ENCODE measurements around the gene MVK. TPM values are rescaled to one million over a fixed set of nuclear protein-coding genes. Genes with fewer than 3 reads are reported as not detected.

The MVK gene
- polyA plus RNA-seq, 1 of the 3 experiments (the other 2 are of a cell fraction) = 7.0 TPM

DNA sequence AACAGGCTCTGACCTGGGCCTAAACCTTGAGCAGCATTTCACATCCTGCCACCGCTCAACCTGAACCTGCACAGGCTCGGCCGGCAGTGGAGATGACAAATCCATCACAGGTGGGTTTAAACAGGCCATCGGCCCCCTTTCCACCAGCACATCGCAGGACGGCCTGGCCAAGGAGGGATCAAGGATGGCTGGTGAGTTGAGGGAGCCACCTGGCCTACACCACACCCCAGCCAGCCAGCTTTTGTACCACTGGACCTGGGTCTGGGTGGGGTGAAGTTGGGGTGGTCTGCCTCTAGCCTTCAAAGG lies 14.4 kb upstream of the MVK start:
- CTCF ChIA-PET = interaction anchor here (0.9 kb wide), 1 partner anchor 40 kb away, joined by 3 read pairs; no protein-coding TSS in a partner anchor
- no peak for TF ChIP-seq EZH2phosphoT487 (IDR thresholded peaks at IDR 0.05; ENCODE audit: borderline replicate concordance, low read depth)
- TF ChIP-seq TCF12 (IDR thresholded peaks at IDR 0.05) = no peak
- TF ChIP-seq SIN3A (IDR thresholded peaks at IDR 0.05; ENCODE audit: borderline replicate concordance, low read depth, low read length) = no peak
- TF ChIP-seq RXRA (IDR thresholded peaks at IDR 0.05; ENCODE audit: borderline replicate concordance, low read depth) = no peak
- no peak for TF ChIP-seq RAD21 (IDR thresholded peaks at IDR 0.05; ENCODE audit: low read length)
- no peak for TF ChIP-seq GABPA (IDR thresholded peaks at IDR 0.05; ENCODE audit: low read depth)
- TF ChIP-seq GATA2 (CRISPR knock-in tag; IDR thresholded peaks at IDR 0.05) = no peak
- TF ChIP-seq RCOR1 (IDR thresholded peaks at IDR 0.05; ENCODE audit: low read length) = no peak
- TF ChIP-seq FOXJ3 (CRISPR knock-in tag; IDR thresholded peaks at IDR 0.05) = no peak
- TF ChIP-seq, protein P1, sequence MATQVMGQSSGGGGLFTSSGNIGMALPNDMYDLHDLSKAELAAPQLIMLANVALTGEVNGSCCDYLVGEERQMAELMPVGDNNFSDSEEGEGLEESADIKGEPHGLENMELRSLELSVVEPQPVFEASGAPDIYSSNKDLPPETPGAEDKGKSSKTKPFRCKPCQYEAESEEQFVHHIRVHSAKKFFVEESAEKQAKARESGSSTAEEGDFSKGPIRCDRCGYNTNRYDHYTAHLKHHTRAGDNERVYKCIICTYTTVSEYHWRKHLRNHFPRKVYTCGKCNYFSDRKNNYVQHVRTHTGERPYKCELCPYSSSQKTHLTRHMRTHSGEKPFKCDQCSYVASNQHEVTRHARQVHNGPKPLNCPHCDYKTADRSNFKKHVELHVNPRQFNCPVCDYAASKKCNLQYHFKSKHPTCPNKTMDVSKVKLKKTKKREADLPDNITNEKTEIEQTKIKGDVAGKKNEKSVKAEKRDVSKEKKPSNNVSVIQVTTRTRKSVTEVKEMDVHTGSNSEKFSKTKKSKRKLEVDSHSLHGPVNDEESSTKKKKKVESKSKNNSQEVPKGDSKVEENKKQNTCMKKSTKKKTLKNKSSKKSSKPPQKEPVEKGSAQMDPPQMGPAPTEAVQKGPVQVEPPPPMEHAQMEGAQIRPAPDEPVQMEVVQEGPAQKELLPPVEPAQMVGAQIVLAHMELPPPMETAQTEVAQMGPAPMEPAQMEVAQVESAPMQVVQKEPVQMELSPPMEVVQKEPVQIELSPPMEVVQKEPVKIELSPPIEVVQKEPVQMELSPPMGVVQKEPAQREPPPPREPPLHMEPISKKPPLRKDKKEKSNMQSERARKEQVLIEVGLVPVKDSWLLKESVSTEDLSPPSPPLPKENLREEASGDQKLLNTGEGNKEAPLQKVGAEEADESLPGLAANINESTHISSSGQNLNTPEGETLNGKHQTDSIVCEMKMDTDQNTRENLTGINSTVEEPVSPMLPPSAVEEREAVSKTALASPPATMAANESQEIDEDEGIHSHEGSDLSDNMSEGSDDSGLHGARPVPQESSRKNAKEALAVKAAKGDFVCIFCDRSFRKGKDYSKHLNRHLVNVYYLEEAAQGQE (IDR thresholded peaks at IDR 0.05; ENCODE audit: low read depth, low read length) = no peak
- TF ChIP-seq, protein P2, sequence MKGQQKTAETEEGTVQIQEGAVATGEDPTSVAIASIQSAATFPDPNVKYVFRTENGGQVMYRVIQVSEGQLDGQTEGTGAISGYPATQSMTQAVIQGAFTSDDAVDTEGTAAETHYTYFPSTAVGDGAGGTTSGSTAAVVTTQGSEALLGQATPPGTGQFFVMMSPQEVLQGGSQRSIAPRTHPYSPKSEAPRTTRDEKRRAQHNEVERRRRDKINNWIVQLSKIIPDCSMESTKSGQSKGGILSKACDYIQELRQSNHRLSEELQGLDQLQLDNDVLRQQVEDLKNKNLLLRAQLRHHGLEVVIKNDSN (IDR thresholded peaks at IDR 0.05; ENCODE audit: borderline replicate concordance, low read depth) = no peak
- TF ChIP-seq CHD2 (IDR thresholded peaks at IDR 0.05; ENCODE audit: low read length, partially characterized antibody) = no peak
- no peak for TF ChIP-seq NFIC (IDR thresholded peaks at IDR 0.05; ENCODE audit: borderline replicate concordance)
- no peak for TF ChIP-seq TAF1 (IDR thresholded peaks at IDR 0.05; ENCODE audit: borderline replicate concordance, low read depth, low read length)
- no peak for TF ChIP-seq POLR2AphosphoS5 (IDR thresholded peaks at IDR 0.05; ENCODE audit: low read depth, low read length)
- no peak for TF ChIP-seq NRF1 (IDR thresholded peaks at IDR 0.05; ENCODE audit: low read depth, low read length)
- TF ChIP-seq FOXM1 (IDR thresholded peaks at IDR 0.05; ENCODE audit: low read depth) = no peak
- TF ChIP-seq, protein P3, sequence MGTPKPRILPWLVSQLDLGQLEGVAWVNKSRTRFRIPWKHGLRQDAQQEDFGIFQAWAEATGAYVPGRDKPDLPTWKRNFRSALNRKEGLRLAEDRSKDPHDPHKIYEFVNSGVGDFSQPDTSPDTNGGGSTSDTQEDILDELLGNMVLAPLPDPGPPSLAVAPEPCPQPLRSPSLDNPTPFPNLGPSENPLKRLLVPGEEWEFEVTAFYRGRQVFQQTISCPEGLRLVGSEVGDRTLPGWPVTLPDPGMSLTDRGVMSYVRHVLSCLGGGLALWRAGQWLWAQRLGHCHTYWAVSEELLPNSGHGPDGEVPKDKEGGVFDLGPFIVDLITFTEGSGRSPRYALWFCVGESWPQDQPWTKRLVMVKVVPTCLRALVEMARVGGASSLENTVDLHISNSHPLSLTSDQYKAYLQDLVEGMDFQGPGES (IDR thresholded peaks at IDR 0.05; ENCODE audit: low read depth, low read length) = no peak
- Histone ChIP-seq H3K79me2 (ENCODE audit: insufficient read depth) (no peaks in the 10 kb centered on the region), H3K27ac (ENCODE audit: low read depth in 2 of 2, low read length in 1 of 2) (no peak overlapping the region), H2AFZ (ENCODE audit: low read depth) (no peak overlapping the region), H3K9me2 (no peaks in the 10 kb centered on the region), H3K4me2 (no peak overlapping the region), H3K4me1 (ENCODE audit: control insufficient read depth in 1 of 2, insufficient read depth in 2 of 2, low read depth in 1 of 2, low read length in 1 of 2) (peaks cover 0 to 22% of the 10 kb centered on the region in 2 experiments; a peak in 1 of 4 replicates), H3K9me3 (no peaks in the 10 kb centered on the region), H3F3A (replicated peaks; ENCODE audit: insufficient read depth) (no peaks in the 10 kb centered on the region), H4K20me1 (ENCODE audit: insufficient read depth) (no peaks in the 10 kb centered on the region), H3K4me3 (ENCODE audit: low read depth in 2 of 2, low read length in 1 of 2) (no peak overlapping the region), H3K9ac (no peak overlapping the region), H3K27me3 (ENCODE audit: insufficient read depth) (no peaks in the 10 kb centered on the region), H3K36me3 (replicated peaks in 1 of 2; ENCODE audit: control insufficient read depth in 1 of 2, insufficient read depth in 2 of 2, low read length in 1 of 2) (peaks cover 0 to 3% of the 10 kb centered on the region in 2 experiments)
- no peak for DNase-seq
- no CpG with 5 or more reads among the region's 6 CpGs for WGBS (ENCODE audit: low lambda C conversion rate)
- POLR2A ChIA-PET = no interaction called here
